Measurements from ENCODE around the gene MEGF10. TPM values are rescaled to one million over a fixed set of nuclear protein-coding genes. Genes with fewer than 3 reads are reported as not detected.

MEGF10 gene
- total and polyA plus RNA-seq, 10 of the 15 experiments (the other 5 are each of a cell fraction or from before 2014, with no cell fraction given) = 0.03 to 0.21 (median 0.05) TPM; not detected in 5

DNA sequence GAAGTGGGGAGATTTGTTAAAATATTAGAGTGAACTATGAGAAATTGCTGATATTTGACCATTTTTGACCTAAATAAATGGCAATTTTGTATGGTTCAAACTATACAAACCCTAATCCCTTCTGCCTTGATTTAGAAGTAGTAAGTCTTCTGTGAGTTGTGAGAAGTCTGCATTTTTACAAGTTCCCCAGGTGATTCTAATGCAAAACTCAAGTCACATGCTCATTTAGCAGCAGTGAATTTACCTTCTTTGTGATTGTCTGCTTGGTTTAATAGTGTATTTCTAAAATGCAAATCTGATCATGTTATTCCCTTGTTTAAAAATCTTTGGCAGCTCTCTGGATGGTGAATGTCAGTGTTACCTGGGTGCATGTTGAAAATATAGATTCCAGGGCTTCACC, 2.8 kb downstream of the MEGF10 start (continued):
- TF ChIP-seq E4F1 (IDR thresholded peaks at IDR 0.05; ENCODE audit: borderline replicate concordance, partially characterized antibody) = no peak
- no peak for TF ChIP-seq RAD51 (IDR thresholded peaks at IDR 0.05)

DNA sequence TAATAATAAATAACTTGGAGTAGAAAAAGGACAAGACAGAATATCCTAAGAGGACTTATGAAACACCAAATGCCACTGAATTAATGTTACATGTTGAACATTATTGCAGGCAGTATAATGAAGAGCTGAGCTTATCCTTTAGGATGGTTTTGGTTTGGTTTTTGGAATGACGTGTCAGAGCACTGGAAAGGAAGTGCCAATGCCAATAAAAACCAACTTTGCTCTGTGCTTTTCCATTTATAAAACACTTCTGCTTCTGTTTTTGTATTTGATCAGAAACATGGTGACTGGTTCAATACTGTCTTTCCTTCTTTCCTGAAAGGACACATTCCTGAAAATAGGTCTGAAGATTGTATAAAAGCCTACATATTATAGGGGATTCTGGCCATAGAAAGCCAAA, 4.2 kb downstream of the MEGF10 start:
- H3K36me3 ChIP-seq (ENCODE audit: control insufficient read depth in 2 of 2, insufficient read depth in 2 of 2, low read length in 1 of 2) = no peaks in the 10 kb centered on the region
- WGBS (ENCODE audit: insufficient coverage, insufficient replicate concordance, low lambda C conversion rate, missing lambda C conversion rate) = 15% methylated on average over 1 of the region's 1 CpG
- no peak overlapping the region for H3K4me2 ChIP-seq (ENCODE audit: control insufficient read depth, insufficient read depth)
- ChIA-PET CTCF (no interaction called here), POLR2A (no interaction called here), RAD21 (ENCODE audit: unreplicated experiment) (no interaction called here), SMC1A (ENCODE audit: uncharacterized antibody, unreplicated experiment) (interaction anchor here (0.9 kb wide), 1 partner anchor 130 kb away, joined by 3 read pairs; no protein-coding TSS in a partner anchor)
- H3K9me3 ChIP-seq (replicated peaks; ENCODE audit: control insufficient read depth, insufficient read depth, low read length) = no peaks in the 10 kb centered on the region
- FAIRE-seq (no peak), DNase-seq (ENCODE audit: low read depth, low spot score) (no peak), ATAC-seq (no peak)
- intact Hi-C loops (cut with micrococcal nuclease; ENCODE audit: unreplicated experiment) = no loop called here
- H3K4me3 ChIP-seq = no peak overlapping the region
- TF ChIP-seq SMC3 (IDR thresholded peaks at IDR 0.05; ENCODE audit: borderline replicate concordance, low read length) (no peak), POLR2A (IDR thresholded peaks at IDR 0.05; ENCODE audit: low read depth, low read length) (no peak), BCL3 (IDR thresholded peaks at IDR 0.05; ENCODE audit: borderline replicate concordance, insufficient read depth, low read depth, low read length, poor library complexity, severe bottlenecking) (no peak), GABPA (IDR thresholded peaks at IDR 0.05; ENCODE audit: low read depth) (no peak)
- TF ChIP-seq, protein P1, sequence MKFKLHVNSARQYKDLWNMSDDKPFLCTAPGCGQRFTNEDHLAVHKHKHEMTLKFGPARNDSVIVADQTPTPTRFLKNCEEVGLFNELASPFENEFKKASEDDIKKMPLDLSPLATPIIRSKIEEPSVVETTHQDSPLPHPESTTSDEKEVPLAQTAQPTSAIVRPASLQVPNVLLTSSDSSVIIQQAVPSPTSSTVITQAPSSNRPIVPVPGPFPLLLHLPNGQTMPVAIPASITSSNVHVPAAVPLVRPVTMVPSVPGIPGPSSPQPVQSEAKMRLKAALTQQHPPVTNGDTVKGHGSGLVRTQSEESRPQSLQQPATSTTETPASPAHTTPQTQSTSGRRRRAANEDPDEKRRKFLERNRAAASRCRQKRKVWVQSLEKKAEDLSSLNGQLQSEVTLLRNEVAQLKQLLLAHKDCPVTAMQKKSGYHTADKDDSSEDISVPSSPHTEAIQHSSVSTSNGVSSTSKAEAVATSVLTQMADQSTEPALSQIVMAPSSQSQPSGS (IDR thresholded peaks at IDR 0.05; ENCODE audit: low read length) = no peak
- no peak overlapping the region for H2AFZ ChIP-seq (ENCODE audit: control insufficient read depth, low read depth, low read length)
- in situ Hi-C loops (cut with MboI) = no loop called here
- peaks cover 1 to 13% of the 10 kb centered on the region in 2 experiments for H3K27me3 ChIP-seq (replicated peaks in 1 of 2; ENCODE audit: control insufficient read depth in 2 of 2, insufficient read depth in 2 of 2, low read length in 1 of 2)
- no peak overlapping the region for H3K27ac ChIP-seq (ENCODE audit: control insufficient read depth, insufficient read depth)
- no TSS peak for BruUV-seq (replicated peaks)
- H4K20me1 ChIP-seq (ENCODE audit: control insufficient read depth, insufficient read depth) = no peaks in the 10 kb centered on the region; the same call in 1 of the 2 replicates
- H3K4me1 ChIP-seq (ENCODE audit: control insufficient read depth, insufficient read depth, low read length) = no peaks in the 10 kb centered on the region
- no peak overlapping the region for H3K9ac ChIP-seq (ENCODE audit: control insufficient read depth, insufficient read depth, low read length)
- H3K79me2 ChIP-seq (ENCODE audit: control insufficient read depth, insufficient read depth, low read length) = no peaks in the 10 kb centered on the region
